GM19395 (cell line): ENCODE measurements around the gene FXYD1.
"Not testable (repeated sequence)": the region's sequence is repeated elsewhere in the genome, so short reads cannot be mapped to it uniquely, and the experiment has no call there.

Experiments used
- ATAC-seq: cut with Tn5 transposase; IDR thresholded peaks from one replicate; pipeline ENCODE4 v1.9.1; 2021; ENCODE audit warnings: mild to moderate bottlenecking, moderate library complexity; ENCODE audit not compliant: unreplicated experiment

FXYD1 gene

DNA sequence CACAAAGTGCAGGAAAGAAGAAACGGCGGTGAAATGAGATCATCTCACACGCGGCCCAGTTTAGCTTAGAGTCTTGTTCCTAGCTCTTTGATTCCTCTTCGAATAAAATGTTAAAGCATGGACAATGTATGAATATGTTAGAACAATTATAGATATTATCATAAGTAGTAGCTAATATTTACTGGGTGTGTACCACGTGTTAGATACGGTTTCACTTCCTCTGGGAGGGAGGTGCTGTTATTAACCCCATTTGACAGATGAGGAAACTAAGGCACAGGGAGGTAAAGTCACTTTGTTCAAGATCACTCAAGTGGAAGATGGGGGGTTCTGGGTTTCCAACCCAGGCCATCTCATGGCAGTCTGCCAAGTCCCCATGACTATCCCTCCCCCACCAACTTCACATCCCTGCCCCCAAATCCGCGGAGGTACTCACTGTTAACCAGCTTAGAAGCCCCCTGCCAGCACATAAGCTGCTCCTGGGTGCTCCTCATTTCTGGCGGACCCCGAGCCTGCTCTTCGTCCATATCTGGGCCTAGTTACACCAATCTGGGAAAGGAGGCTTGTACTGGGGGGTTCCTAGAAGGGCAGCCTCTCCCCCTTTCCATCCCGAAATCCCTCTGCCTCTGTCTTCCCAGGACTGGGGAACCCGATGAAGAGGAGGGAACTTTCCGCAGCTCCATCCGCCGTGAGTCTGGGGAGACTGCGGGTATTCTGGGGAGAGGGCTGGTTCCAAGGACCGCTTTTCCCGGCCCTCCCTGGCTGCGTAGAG, 3.4 kb downstream of the FXYD1 start:
- ATAC-seq = no peak

GRCh38 chr19:35142606-35143230, 4.1 kb downstream of the FXYD1 start:
- ATAC-seq = no peak

DNA sequence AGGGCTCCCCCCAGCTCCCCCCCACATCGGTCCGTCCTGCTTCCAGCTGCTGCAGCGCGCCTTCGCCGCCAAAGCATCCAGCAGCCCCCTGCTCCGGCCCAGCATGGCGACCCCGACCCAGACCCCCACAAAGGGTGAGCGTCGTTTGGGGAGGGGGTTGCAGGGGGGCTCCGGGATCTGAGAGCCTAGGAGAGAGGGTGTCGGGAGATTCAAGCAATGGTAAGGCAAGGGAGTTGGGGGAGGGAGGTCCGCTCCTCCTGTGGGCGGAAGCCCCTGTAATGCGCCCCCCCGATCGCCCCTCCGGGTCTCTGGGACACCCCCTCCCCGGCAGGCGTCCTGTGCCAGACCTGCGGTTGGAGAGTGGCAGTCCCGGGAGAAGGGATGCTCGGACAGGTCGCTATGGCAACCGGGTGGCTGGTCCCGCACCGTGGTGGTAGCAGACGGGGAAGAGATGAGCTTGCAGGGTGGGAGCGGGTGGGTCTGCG, 4.6 kb downstream of the FXYD1 start, which contains the start of gene FXYD7:
FXYD7 (plus strand) TSS at position 25 of the 485 bp plus-strand sequence; CDS start at position 104, 79 bp downstream.
- ATAC-seq = no peak

DNA sequence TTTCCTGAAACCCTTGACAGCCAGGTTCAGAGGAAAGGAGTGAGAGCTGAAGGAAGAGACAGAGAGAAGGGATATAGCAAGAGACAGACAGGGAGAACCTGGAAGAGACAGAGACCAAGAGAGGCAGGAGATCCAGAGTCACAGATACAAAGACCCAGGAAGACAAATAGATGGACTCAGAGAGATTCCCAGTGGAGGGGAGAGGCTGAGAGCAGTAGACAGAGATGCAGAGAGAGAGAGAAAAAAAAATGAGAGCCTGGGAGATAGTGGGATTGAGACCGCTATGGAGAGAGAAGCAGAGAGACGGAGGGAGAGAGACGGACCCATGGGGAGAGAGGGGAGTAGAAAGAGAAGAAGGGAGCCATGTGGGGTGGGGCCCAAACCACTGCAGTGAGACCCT, 5.2 kb downstream of the FXYD1 start:
- ATAC-seq = no peak

DNA sequence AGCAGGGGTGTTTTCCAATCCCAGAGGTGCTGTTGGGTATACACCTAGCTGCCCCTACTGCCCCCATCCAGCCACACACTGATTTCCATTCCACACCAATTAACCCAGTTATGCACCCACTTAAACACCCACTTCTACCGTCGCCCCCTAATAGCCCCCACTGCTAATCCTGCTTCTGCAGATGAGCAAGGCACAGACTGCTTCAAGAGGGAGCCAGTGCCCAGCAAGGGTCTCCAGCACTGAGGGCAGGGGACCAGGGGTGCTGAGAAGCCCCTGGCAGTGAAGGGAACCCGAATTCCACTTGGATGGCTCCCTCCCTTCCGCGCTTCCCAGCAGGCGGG, 5.6 kb downstream of the FXYD1 start:
- no peak for ATAC-seq

DNA sequence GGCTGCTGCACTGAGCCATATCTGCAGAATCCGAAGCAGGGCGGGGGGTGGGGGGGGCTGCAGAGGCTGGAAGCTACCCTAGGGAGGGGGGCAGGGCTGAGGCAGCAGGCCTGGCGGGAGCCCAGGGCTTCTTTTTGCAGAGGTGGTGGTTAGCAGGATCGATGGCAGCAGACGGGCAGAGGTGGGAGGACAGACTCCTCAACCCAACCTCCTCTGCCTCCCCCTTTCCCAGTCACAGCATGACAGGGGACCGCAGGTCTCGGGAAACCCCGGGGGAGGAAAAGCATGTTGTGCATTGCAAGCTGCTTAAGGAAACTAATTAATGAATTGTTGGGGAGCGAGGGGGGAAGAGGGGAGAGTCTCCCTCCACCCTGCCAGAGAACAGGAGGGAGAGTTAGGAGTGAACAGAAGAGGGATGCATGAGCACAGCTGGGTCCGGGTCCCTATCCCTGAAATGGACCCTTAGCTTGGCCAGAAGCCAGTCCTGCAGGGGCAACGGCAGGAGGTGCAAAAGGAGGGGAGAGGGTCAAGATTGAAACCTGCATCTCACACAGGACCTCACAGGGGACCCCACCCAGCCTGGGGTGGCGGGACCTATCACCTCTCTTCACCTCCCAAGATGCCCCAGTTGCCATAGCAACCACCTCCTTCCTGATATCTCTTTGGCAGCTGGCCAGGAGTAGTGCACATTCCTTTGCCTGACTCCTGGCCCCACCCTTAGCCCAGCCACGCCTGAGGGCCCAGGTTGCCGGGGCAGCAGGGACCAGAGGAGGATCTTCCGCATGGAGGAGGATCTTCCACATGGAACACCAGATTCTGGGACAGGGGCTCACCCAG, 6.2 kb downstream of the FXYD1 start:
- no peak for ATAC-seq

GRCh38 chr19:35146746-35147459, 8.3 kb downstream of the FXYD1 start:
- ATAC-seq = no peak

DNA sequence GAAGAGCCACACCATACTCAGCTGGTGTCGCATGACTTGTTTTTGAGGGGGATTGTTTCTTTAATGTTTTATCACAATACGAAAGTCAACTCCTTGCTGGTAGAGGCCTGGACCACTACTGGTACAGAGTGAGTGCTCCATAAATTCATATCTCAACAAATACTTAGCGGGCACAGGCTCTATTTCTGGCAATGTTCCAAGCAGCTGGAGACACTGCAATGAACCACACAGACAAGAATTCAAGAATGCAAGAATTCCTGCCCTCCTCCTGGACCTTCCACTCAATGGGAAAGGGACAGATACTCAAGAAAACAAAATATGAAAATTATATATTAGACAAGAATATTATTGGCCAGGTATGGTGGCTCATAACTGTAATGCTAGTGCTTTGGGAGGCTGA, 10.8 kb downstream of the FXYD1 start:
- no peak for ATAC-seq

GRCh38 chr19:35150445-35150844, 11.8 kb downstream of the FXYD1 start:
- ATAC-seq = no peak

GRCh38 chr19:35151273-35152065, 12.8 kb downstream of the FXYD1 start:
- no peak for ATAC-seq

DNA sequence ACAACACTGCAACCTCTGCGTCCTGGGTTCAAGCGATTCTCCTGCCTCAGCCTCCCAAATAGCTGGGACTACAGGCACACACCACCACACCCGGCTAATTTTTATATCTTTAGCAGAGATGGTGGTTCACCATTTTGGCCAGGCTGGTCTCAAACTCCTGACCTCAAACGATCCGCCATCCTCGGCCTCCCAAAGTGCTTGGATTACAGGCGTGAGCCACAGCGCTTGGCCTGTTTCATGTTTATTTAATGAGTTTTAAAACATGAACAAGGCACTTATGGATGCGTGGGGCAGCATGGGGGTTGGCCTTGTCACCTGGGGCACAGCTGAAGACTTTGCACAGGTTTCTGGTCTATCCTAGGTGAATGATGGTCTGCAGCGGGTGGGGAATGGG, 14.5 kb downstream of the FXYD1 start:
- ATAC-seq = not testable (repeated sequence)

DNA sequence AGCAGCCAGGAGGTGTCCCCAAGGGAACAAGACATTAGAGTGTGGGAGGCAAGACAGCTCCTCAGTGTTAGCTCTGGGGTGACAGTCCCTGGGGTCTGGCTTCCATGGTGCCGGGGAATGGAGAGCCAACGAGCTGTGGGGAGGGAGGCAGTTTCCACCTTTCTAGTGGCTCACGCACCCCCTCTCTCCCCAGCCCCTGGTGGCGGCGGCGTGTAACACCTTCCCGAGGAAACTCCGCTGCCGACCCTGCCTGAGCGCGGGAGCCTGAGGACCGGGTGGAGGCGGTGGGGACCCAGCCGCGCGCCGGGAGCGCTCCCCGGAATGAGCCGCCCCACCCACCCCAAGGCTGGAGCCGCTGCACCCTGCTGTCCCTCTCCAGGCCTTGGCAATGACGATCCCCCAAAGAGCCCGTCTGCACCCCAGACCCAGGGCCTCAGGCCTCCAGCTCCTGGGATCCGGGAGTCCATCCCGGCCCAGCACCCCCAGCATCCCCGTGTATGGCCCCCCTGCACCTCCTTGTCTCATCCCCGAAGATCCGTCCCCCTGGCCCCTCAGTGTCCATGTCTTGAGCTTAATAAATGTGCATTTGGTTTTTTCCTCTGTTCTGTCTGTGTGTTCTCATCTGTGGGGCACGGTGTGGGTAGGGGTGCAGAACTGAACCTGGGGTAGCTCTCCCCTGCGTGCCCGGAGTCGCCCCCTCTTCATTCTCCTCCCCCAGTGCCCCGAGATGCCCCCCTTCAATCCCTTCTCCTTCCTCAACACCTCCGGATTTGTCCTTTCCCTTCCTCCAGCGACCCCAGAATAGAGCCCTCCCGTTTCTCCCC, 15.3 kb downstream of the FXYD1 start:
- no peak for ATAC-seq

DNA sequence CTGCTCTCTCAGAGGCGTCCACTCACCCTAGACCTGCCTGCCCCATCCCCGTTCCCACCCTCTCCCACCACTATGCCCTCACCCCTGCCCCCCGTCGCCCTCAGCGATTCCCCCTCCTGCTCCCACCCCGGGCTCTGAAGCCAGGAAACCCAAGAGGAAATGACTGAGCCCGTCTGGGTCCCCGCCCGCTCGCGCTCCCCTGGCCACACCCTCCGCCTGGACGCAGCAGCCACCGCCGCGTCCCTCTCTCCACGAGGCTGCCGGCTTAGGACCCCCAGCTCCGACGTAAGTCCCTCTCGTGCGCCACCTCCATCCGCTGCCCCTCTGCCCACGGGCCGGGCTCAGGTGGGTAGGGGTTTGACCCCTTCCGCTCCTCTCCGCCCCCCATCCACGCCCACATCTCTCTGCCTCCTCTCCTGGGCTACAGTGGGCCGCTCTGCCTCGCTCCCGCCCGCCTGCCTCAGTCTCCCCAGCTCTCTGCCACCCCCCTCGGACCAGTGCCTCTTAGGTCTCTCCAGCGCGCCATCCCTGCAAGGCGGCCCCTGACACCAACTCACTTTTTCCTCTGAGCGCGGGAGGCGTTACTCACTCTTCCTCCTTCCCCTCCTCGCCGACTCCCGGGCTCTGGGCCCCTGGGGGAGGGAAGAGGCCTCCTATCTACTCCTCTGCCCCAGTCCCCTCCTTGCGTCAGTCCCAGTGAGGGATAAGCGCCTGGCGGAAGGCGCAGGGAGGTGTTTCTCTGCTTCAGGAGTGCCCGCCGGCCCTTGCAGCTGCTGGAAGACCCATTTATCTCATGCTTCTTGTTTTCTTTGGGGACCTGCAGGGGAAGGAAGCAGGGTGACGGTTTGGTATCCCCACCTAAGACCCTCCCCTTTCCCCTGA, 16.1 kb downstream of the FXYD1 start, which contains the start of gene FXYD5:
FXYD5 (plus strand) TSS at position 211 of the 882 bp plus-strand sequence. CDS start 816 bp downstream, outside the sequence.
- no peak for ATAC-seq

- ATAC-seq = no peak
These were observed 16.8 kb downstream of the FXYD1 start for GRCh38 chr19:35155441-35155840.

- no peak for ATAC-seq
These were observed 17.5 kb downstream of the FXYD1 start for GRCh38 chr19:35155981-35156672.

GRCh38 chr19:35156673-35157014, 18.0 kb downstream of the FXYD1 start:
- no peak for ATAC-seq

DNA sequence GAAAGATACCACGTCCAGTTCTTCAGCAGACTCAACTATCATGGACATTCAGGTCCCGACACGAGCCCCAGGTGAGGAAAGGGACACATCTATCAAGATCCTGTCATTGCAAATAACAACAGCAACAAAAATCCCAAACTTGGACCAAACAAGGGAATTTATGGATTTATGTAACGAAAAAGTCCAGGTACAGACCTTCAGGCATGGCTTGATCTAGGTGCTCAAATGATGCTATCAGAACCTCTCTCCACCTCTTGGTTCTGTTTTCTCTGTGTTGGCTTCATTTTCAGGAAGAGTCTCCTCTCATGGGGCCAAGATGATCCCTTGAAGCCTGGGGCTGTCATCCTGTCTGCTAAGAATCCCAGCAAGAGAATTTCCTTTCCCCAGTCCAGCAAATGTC, 18.8 kb downstream of the FXYD1 start:
- ATAC-seq = no peak

GRCh38 chr19:35159606-35160005, 21.0 kb downstream of the FXYD1 start:
- no peak for ATAC-seq
